ENCODE data around the gene STPG1.

- TF ChIP-seq, protein P1, sequence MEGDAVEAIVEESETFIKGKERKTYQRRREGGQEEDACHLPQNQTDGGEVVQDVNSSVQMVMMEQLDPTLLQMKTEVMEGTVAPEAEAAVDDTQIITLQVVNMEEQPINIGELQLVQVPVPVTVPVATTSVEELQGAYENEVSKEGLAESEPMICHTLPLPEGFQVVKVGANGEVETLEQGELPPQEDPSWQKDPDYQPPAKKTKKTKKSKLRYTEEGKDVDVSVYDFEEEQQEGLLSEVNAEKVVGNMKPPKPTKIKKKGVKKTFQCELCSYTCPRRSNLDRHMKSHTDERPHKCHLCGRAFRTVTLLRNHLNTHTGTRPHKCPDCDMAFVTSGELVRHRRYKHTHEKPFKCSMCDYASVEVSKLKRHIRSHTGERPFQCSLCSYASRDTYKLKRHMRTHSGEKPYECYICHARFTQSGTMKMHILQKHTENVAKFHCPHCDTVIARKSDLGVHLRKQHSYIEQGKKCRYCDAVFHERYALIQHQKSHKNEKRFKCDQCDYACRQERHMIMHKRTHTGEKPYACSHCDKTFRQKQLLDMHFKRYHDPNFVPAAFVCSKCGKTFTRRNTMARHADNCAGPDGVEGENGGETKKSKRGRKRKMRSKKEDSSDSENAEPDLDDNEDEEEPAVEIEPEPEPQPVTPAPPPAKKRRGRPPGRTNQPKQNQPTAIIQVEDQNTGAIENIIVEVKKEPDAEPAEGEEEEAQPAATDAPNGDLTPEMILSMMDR (IDR thresholded peaks at IDR 0.05): no peak
- TF ChIP-seq EP300 (IDR thresholded peaks at IDR 0.05): no peak
Observed at GRCh38 chr1:24441480-24441879, 27.9 kb upstream of the STPG1 start.

All from stomach (tissue), 4 donors.